GM23248 (cell line): ENCODE results near the gene OPCML.

Experiments used
- EZH2 ChIP-seq: fragments of 200-600 bp; sonication (generic); IDR thresholded peaks from 2 replicates; pipeline ENCODE4 v1.6.1; 2018; ENCODE audit warnings: antibody characterized with exemption, mild to moderate bottlenecking; ENCODE audit not compliant: insufficient read depth, poor library complexity, severe bottlenecking
- EZH2phosphoT487 ChIP-seq: fragments of 200-600 bp; sonication (generic); IDR thresholded peaks from 2 replicates; pipeline ENCODE4 v1.6.1; 2018; ENCODE audit warnings: antibody characterized with exemption, moderate library complexity, mild to moderate bottlenecking, low read depth; ENCODE audit not compliant: insufficient read depth

DNA sequence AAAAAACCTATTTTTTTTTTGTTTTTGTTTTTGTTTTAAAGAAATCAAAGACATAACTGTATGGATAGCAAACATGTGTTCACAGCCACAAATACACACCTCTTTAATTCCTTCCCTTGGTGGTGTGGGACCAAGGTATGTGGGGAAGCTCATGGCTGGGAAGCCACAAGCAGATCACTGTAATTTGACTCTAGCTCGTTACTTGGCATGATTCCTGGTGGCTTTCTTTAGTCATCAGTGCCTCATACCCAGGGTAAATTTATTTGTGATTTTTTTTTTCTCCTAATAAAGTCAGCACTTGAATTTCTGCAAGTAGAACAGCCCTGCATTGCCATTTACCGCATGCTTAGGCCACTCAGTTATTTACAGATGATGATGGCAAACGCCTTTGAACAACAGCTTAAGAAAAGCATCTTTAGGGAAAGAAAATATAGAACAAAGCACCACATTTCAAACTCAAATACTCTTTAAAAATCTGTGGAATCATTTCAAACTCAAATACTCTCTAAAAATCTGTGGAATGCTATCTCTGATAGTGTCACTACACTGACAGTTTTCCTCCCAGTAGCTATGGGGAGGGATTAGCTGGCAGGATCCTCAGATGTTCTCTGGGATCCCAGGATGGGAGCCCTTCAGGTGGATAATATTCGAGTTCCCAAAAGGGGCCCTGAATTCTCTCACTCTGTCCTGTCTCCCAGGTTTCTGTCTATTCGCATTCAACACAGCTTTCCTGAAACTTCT is 687.2 kb downstream of the OPCML start:
- TF ChIP-seq EZH2 (no peak), EZH2phosphoT487 (no peak)
